OCI-LY7 (cell line): ENCODE measurements around the gene AHSG. TPM values are rescaled to one million over a fixed set of nuclear protein-coding genes. Genes with fewer than 3 reads are reported as not detected.
A peak's percentile ranks its signal among the peaks of the same experiment; 100 is the strongest.

ENCODE experiments used
- BruUV-seq: library from RNA; stranded (reverse); fragments of 400-500 nt; replicated peaks from 2 replicates; lab custom pipeline; 2021; lab: Mats Ljungman, UMichigan
- CTCF ChIA-PET: fragments of 300-600 bp; sonication (Branson Sonifier 250); formaldehyde crosslinking; loops from one replicate; lab custom pipeline; 2022; ENCODE audit warnings: antibody characterized with exemption; ENCODE audit not compliant: unreplicated experiment; lab: Charles Lee
- POLR2A ChIA-PET: fragments of 300-600 bp; sonication (Branson Sonifier 250); formaldehyde crosslinking; loops from one replicate; lab custom pipeline; 2022; ENCODE audit warnings: antibody characterized with exemption; lab: Charles Lee
- DNase-seq: peaks from one replicate; pipeline ENCODE4 v3.0.0-alpha.2; 2015; ENCODE audit warnings: low spot score
- H2AFZ ChIP-seq: fragments of 200-600 bp; sonication (generic), shearing (Covaris generic); 2 replicates; pipeline ENCODE4 v1.6.1; 2014; ENCODE audit warnings: mild to moderate bottlenecking, antibody characterized with exemption, low read length, moderate library complexity
- H3K27ac ChIP-seq: fragments of 200-600 bp; sonication (generic); 2 replicates; pipeline ENCODE4 v1.5.1; 2014; ENCODE audit warnings: mixed run types, low read depth, mild to moderate bottlenecking, moderate library complexity, low read length, inconsistent platforms; ENCODE audit not compliant: poor library complexity, severe bottlenecking
- H3K36me3 ChIP-seq: fragments of 200-600 bp; sonication (generic); 2 replicates; pipeline ENCODE4 v1.6.1; 2014; ENCODE audit warnings: mild to moderate bottlenecking, antibody characterized with exemption, low read length, moderate library complexity, mixed read lengths; ENCODE audit not compliant: insufficient read depth
- H3K4me1 ChIP-seq: fragments of 200-600 bp; sonication (generic); 2 replicates; pipeline ENCODE4 v1.5.1; 2014; ENCODE audit warnings: mild to moderate bottlenecking, low read length; ENCODE audit not compliant: insufficient read depth, poor library complexity, severe bottlenecking
- H3K4me2 ChIP-seq: fragments of 200-600 bp; sonication (generic); 2 replicates; pipeline ENCODE4 v1.6.1; 2014; ENCODE audit warnings: mild to moderate bottlenecking, low read length
- H3K4me3 ChIP-seq: fragments of 200-600 bp; sonication (generic); 2 replicates; pipeline ENCODE4 v1.5.1; 2014; ENCODE audit warnings: mild to moderate bottlenecking, low read depth, low read length; ENCODE audit not compliant: poor library complexity, severe bottlenecking
- H3K79me2 ChIP-seq: fragments of 200-600 bp; sonication (generic); 2 replicates; pipeline ENCODE4 v1.6.1; 2016; ENCODE audit warnings: low read depth, mild to moderate bottlenecking, low read length, moderate library complexity, mixed read lengths; ENCODE audit not compliant: insufficient read depth
- H3K9me2 ChIP-seq: fragments of 200-600 bp; sonication (generic); 2 replicates; pipeline ENCODE4 v1.6.1; 2016; ENCODE audit warnings: mild to moderate bottlenecking, low read length, mixed read lengths; ENCODE audit not compliant: insufficient read depth
- H3K9me3 ChIP-seq: fragments of 200-600 bp; sonication (generic); 2 replicates; pipeline ENCODE4 v1.6.1; 2014; ENCODE audit warnings: mild to moderate bottlenecking, mixed run types, low read length, mixed read lengths
- H4K20me1 ChIP-seq: fragments of 200-600 bp; sonication (generic); 2 replicates; pipeline ENCODE4 v1.6.1; 2014; ENCODE audit warnings: mild to moderate bottlenecking, antibody characterized with exemption, low read length, moderate library complexity, mixed read lengths; ENCODE audit not compliant: insufficient read depth
- EZH2phosphoT487 ChIP-seq: fragments of 200-600 bp; sonication (generic); IDR thresholded peaks from 2 replicates; pipeline ENCODE4 v1.6.1; 2018; ENCODE audit warnings: low read depth, borderline replicate concordance, mild to moderate bottlenecking, mixed run types, antibody characterized with exemption, low read length, moderate library complexity, mixed read lengths
- intact Hi-C: fragments of 100-400 bp; cut with micrococcal nuclease; formaldehyde crosslinking; loops from one replicate; pipeline ENCODE4 v1.10.0; 2022; ENCODE audit not compliant: unreplicated experiment
- total RNA-seq, 2 experiments: library from RNA; depleted of rRNA in 1 of 2; stranded (reverse); fragments of >200 nt in 1 of 2; shearing (Covaris generic) in 1 of 2; gene quantifications; 2 replicates each; pipeline ENCODE4 v1.2.3, GENCODE V29; 2014 to 2022
- TF ChIP-seq, protein P1 (sequence below): fragments of 200-600 bp; sonication (generic); conservative IDR thresholded peaks from 2 replicates; pipeline ENCODE4 v1.5.1; 2014; ENCODE audit warnings: mild to moderate bottlenecking, antibody characterized with exemption, low read length, moderate library complexity, mixed read lengths

Gene AHSG
- total RNA-seq, 2 experiments from 2014 or later: not detected

DNA sequence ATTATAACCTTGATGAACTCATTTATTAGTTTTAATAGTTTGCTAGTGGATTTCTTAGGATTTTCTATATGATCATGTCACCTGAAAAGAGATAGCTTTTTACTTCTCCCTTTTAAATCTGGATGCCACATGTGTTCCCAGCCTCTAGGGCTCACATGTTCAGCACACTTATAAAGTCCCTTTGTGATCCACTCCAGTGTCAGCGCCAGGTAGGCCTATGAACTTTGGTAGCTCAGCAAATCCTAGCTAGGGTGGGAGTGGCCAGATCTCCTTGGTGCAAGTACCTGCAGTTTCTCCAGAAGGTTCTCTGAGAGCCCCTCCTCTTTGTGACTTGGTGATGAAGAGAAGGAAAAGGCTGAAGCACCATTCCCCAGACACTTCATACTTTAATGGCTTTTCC, 36.0 kb downstream of the AHSG start:
- H3K36me3 ChIP-seq: no peaks in the 10 kb centered on the region
- intact Hi-C loops: no loop called here
- H3K4me1 ChIP-seq: peaks cover 25% of the 10 kb centered on the region
- no peak overlapping the region for H3K27ac ChIP-seq
- H4K20me1 ChIP-seq: no peaks in the 10 kb centered on the region
- H2AFZ ChIP-seq: peak overlapping the region; percentile 23; the same call in 1 of the 2 replicates
- CTCF ChIA-PET: interaction anchor here (1.0 kb wide), 1 partner anchor 34 kb away, joined by 3 read pairs; no protein-coding TSS in a partner anchor
- H3K9me2 ChIP-seq: no peaks in the 10 kb centered on the region
- no TSS peak for BruUV-seq
- H3K4me2 ChIP-seq: no peak overlapping the region
- H3K4me3 ChIP-seq: no peak overlapping the region
- POLR2A ChIA-PET: interaction anchor here (0.6 to 0.9 kb wide), 2 partner anchors 17 to 19 kb away, joined by 3 read pairs; no protein-coding TSS in a partner anchor
- no peaks in the 10 kb centered on the region for H3K9me3 ChIP-seq
- DNase-seq: no peak
- no peak for TF ChIP-seq EZH2phosphoT487
- TF ChIP-seq, protein P1, sequence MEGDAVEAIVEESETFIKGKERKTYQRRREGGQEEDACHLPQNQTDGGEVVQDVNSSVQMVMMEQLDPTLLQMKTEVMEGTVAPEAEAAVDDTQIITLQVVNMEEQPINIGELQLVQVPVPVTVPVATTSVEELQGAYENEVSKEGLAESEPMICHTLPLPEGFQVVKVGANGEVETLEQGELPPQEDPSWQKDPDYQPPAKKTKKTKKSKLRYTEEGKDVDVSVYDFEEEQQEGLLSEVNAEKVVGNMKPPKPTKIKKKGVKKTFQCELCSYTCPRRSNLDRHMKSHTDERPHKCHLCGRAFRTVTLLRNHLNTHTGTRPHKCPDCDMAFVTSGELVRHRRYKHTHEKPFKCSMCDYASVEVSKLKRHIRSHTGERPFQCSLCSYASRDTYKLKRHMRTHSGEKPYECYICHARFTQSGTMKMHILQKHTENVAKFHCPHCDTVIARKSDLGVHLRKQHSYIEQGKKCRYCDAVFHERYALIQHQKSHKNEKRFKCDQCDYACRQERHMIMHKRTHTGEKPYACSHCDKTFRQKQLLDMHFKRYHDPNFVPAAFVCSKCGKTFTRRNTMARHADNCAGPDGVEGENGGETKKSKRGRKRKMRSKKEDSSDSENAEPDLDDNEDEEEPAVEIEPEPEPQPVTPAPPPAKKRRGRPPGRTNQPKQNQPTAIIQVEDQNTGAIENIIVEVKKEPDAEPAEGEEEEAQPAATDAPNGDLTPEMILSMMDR: no peak
- no peaks in the 10 kb centered on the region for H3K79me2 ChIP-seq

DNA sequence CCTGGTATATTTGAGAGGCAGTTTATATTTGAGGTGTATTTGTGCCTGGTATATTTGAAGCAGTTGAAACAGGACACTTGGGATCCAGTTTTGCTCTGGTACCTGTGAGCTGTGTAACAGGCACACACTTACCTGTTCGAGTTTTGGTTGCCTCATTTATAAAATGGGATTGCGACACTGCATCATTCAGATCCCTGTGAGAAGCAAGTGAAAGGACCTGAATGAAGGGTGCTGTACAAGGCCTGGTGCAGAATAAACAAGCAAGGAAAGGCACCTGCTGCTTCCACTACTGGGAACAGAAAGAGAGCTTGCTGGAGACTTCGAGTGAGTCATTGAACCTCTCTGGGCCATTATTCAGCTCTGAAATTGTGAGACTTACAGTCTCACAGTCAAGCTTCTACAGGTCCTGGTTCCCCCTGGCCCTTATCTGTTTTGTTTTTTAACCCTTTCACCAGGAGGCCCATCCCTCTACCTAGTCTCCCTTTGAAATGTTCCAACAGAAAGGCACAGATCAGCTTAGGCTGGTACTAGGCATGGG, 38.9 kb downstream of the AHSG start:
- H3K4me2 ChIP-seq: peak overlapping the region; percentile 86; the same call in 1 of the 2 replicates
- no TSS peak for BruUV-seq

More for the DNA sequence above, 38.9 kb downstream of the AHSG start:
- Histone ChIP-seq H3K9me2 (no peaks in the 10 kb centered on the region), H3K27ac (no peak overlapping the region), H3K4me3 (no peak overlapping the region), H3K4me1 (peaks cover 42% of the 10 kb centered on the region), H4K20me1 (no peaks in the 10 kb centered on the region), H3K36me3 (no peaks in the 10 kb centered on the region), H3K9me3 (no peaks in the 10 kb centered on the region; the same call in 1 of the 2 replicates), H3K79me2 (no peaks in the 10 kb centered on the region), H2AFZ (no peak overlapping the region; the same call in 1 of the 2 replicates)
- CTCF ChIA-PET: no interaction called here
- DNase-seq: no peak
- POLR2A ChIA-PET: interaction anchor here (0.6 to 0.7 kb wide), 2 partner anchors 385 to 1561 kb away, joined by 3 to 4 read pairs; no protein-coding TSS in a partner anchor
- TF ChIP-seq, protein P1: no peak
- no peak for TF ChIP-seq EZH2phosphoT487
- intact Hi-C loops: no loop called here
